ENCODE measurements around the gene UBD.

Gene UBD

GRCh38 chr6:29510746-29511300 lies 48.7 kb downstream of the UBD start:
- H3K4me3 ChIP-seq (ENCODE audit: low read depth in 1 of 5, low read length in 5 of 5): no peak overlapping the region
- H3K9me3 ChIP-seq (ENCODE audit: control insufficient read depth in 5 of 5, low read length in 5 of 5): peaks cover 0 to 5% (median 0%) of the 10 kb centered on the region in 5 donors
- H3K27me3 ChIP-seq (ENCODE audit: control insufficient read depth in 5 of 5, insufficient read depth in 4 of 5, low read length in 5 of 5): peaks cover 0 to 2% (median 0%) of the 10 kb centered on the region in 5 donors
- no peak overlapping the region for H3K9ac ChIP-seq (ENCODE audit: low read length in 5 of 5)
- H3K4me1 ChIP-seq (ENCODE audit: control insufficient read depth in 5 of 5, insufficient read depth in 5 of 5, low read length in 5 of 5): no peaks in the 10 kb centered on the region
- no peak overlapping the region for H3K27ac ChIP-seq (ENCODE audit: low read depth, low read length)
- H3K36me3 ChIP-seq (ENCODE audit: control insufficient read depth in 5 of 5, insufficient read depth in 5 of 5, low read length in 5 of 5): no peaks in the 10 kb centered on the region

GRCh38 chr6:29510202-29510601 lies 49.3 kb downstream of the UBD start:
- Histone ChIP-seq H3K27ac (ENCODE audit: low read depth, low read length) (no peak overlapping the region), H3K36me3 (ENCODE audit: control insufficient read depth in 5 of 5, insufficient read depth in 5 of 5, low read length in 5 of 5) (no peaks in the 10 kb centered on the region), H3K9me3 (ENCODE audit: control insufficient read depth in 5 of 5, low read length in 5 of 5) (peaks cover 0 to 5% (median 0%) of the 10 kb centered on the region in 5 donors), H3K9ac (ENCODE audit: low read length in 5 of 5) (no peak overlapping the region), H3K4me3 (ENCODE audit: low read depth in 1 of 5, low read length in 5 of 5) (no peak overlapping the region), H3K27me3 (ENCODE audit: control insufficient read depth in 5 of 5, insufficient read depth in 4 of 5, low read length in 5 of 5) (peaks cover 0 to 2% (median 0%) of the 10 kb centered on the region in 5 donors), H3K4me1 (ENCODE audit: control insufficient read depth in 5 of 5, insufficient read depth in 5 of 5, low read length in 5 of 5) (no peaks in the 10 kb centered on the region)

GRCh38 chr6:29509711-29510110 lies 49.8 kb downstream of the UBD start:
- no peak overlapping the region for H3K9ac ChIP-seq (ENCODE audit: low read length in 5 of 5)
- no peaks in the 10 kb centered on the region for H3K36me3 ChIP-seq (ENCODE audit: control insufficient read depth in 5 of 5, insufficient read depth in 5 of 5, low read length in 5 of 5)
- no peak overlapping the region for H3K27ac ChIP-seq (ENCODE audit: low read depth, low read length)
- H3K9me3 ChIP-seq (ENCODE audit: control insufficient read depth in 5 of 5, low read length in 5 of 5): peaks cover 0 to 5% (median 0%) of the 10 kb centered on the region in 5 donors
- no peaks in the 10 kb centered on the region for H3K4me1 ChIP-seq (ENCODE audit: control insufficient read depth in 5 of 5, insufficient read depth in 5 of 5, low read length in 5 of 5)
- H3K27me3 ChIP-seq (ENCODE audit: control insufficient read depth in 5 of 5, insufficient read depth in 4 of 5, low read length in 5 of 5): peaks cover 0 to 2% (median 0%) of the 10 kb centered on the region in 5 donors
- H3K4me3 ChIP-seq (ENCODE audit: low read depth in 1 of 5, low read length in 5 of 5): no peak overlapping the region

- no peaks in the 10 kb centered on the region for H3K36me3 ChIP-seq (ENCODE audit: control insufficient read depth in 5 of 5, insufficient read depth in 5 of 5, low read length in 5 of 5)
- H3K9me3 ChIP-seq (ENCODE audit: control insufficient read depth in 5 of 5, low read length in 5 of 5): peaks cover 0 to 5% (median 0%) of the 10 kb centered on the region in 5 donors
- H3K27ac ChIP-seq (ENCODE audit: low read depth, low read length): no peak overlapping the region
- H3K4me3 ChIP-seq (ENCODE audit: low read depth in 1 of 5, low read length in 5 of 5): no peak overlapping the region
- peaks cover 0 to 2% (median 0%) of the 10 kb centered on the region in 5 donors for H3K27me3 ChIP-seq (ENCODE audit: control insufficient read depth in 5 of 5, insufficient read depth in 4 of 5, low read length in 5 of 5)
- no peaks in the 10 kb centered on the region for H3K4me1 ChIP-seq (ENCODE audit: control insufficient read depth in 5 of 5, insufficient read depth in 5 of 5, low read length in 5 of 5)
- no peak overlapping the region for H3K9ac ChIP-seq (ENCODE audit: low read length in 5 of 5)
These were observed 50.3 kb downstream of the UBD start for GRCh38 chr6:29509239-29509638.

GRCh38 chr6:29507319-29507718 lies 52.2 kb downstream of the UBD start:
- Histone ChIP-seq H3K9ac (ENCODE audit: low read length in 5 of 5) (no peak overlapping the region), H3K27me3 (ENCODE audit: control insufficient read depth in 5 of 5, insufficient read depth in 4 of 5, low read length in 5 of 5) (peaks cover 0 to 3% (median 2%) of the 10 kb centered on the region in 5 donors), H3K4me3 (ENCODE audit: low read depth in 1 of 5, low read length in 5 of 5) (no peak overlapping the region), H3K36me3 (ENCODE audit: control insufficient read depth in 5 of 5, insufficient read depth in 5 of 5, low read length in 5 of 5) (no peaks in the 10 kb centered on the region), H3K4me1 (ENCODE audit: control insufficient read depth in 5 of 5, insufficient read depth in 5 of 5, low read length in 5 of 5) (no peaks in the 10 kb centered on the region), H3K9me3 (ENCODE audit: control insufficient read depth in 5 of 5, low read length in 5 of 5) (no peaks in the 10 kb centered on the region), H3K27ac (ENCODE audit: low read depth, low read length) (no peak overlapping the region)

- H3K27ac ChIP-seq (ENCODE audit: low read depth, low read length): no peak overlapping the region
- no peak overlapping the region for H3K4me3 ChIP-seq (ENCODE audit: low read depth in 1 of 5, low read length in 5 of 5)
- no peak overlapping the region for H3K9ac ChIP-seq (ENCODE audit: low read length in 5 of 5)
- H3K27me3 ChIP-seq (ENCODE audit: control insufficient read depth in 5 of 5, insufficient read depth in 4 of 5, low read length in 5 of 5): peaks cover 0 to 4% (median 2%) of the 10 kb centered on the region in 5 donors
- no peaks in the 10 kb centered on the region for H3K9me3 ChIP-seq (ENCODE audit: control insufficient read depth in 5 of 5, low read length in 5 of 5)
- H3K4me1 ChIP-seq (ENCODE audit: control insufficient read depth in 5 of 5, insufficient read depth in 5 of 5, low read length in 5 of 5): no peaks in the 10 kb centered on the region
- no peaks in the 10 kb centered on the region for H3K36me3 ChIP-seq (ENCODE audit: control insufficient read depth in 5 of 5, insufficient read depth in 5 of 5, low read length in 5 of 5)
These were observed 53.0 kb downstream of the UBD start for GRCh38 chr6:29506446-29507067.

- peaks cover 0 to 6% (median 5%) of the 10 kb centered on the region in 5 donors for H3K27me3 ChIP-seq (ENCODE audit: control insufficient read depth in 5 of 5, insufficient read depth in 4 of 5, low read length in 5 of 5)
- no peaks in the 10 kb centered on the region for H3K9me3 ChIP-seq (ENCODE audit: control insufficient read depth in 5 of 5, low read length in 5 of 5)
- H3K4me1 ChIP-seq (ENCODE audit: control insufficient read depth in 5 of 5, insufficient read depth in 5 of 5, low read length in 5 of 5): no peaks in the 10 kb centered on the region
- H3K27ac ChIP-seq (ENCODE audit: low read depth, low read length): no peak overlapping the region
- no peak overlapping the region for H3K4me3 ChIP-seq (ENCODE audit: low read depth in 1 of 5, low read length in 5 of 5)
- no peaks in the 10 kb centered on the region for H3K36me3 ChIP-seq (ENCODE audit: control insufficient read depth in 5 of 5, insufficient read depth in 5 of 5, low read length in 5 of 5)
- no peak overlapping the region for H3K9ac ChIP-seq (ENCODE audit: low read length in 5 of 5)
These were observed 53.7 kb downstream of the UBD start for GRCh38 chr6:29505808-29506207.
